Measurements from ENCODE around the gene STK39. TPM values are rescaled to one million over a fixed set of nuclear protein-coding genes. Genes with fewer than 3 reads are reported as not detected.

The STK39 gene
- total RNA-seq, 1 donor from 2014 or later: 14.3 TPM

- peaks cover 4% of the 10 kb centered on the region for H3K27me3 Mint-ChIP-seq (ENCODE audit: unreplicated experiment)
- no peak overlapping the region for H3K27ac Mint-ChIP-seq (ENCODE audit: unreplicated experiment)
These were observed 281.3 kb downstream of the STK39 start for GRCh38 chr2:167965907-167966761.

GRCh38 chr2:167964650-167965413, 282.6 kb downstream of the STK39 start:
- H3K4me3 Mint-ChIP-seq (ENCODE audit: unreplicated experiment): no peak overlapping the region
- no peak overlapping the region for H3K27ac Mint-ChIP-seq (ENCODE audit: unreplicated experiment)
- peaks cover 8% of the 10 kb centered on the region for H3K36me3 Mint-ChIP-seq (ENCODE audit: low read depth, unreplicated experiment)
- TF ChIP-seq CTCF (IDR thresholded peaks at IDR 0.05; ENCODE audit: unreplicated experiment): peak; percentile 38
- H3K27me3 Mint-ChIP-seq (ENCODE audit: unreplicated experiment): peaks cover 4% of the 10 kb centered on the region
- no peaks in the 10 kb centered on the region for H3K9me3 Mint-ChIP-seq (ENCODE audit: unreplicated experiment)
- no peak for DNase-seq (ENCODE audit: low spot score)
- no peaks in the 10 kb centered on the region for H3K4me1 Mint-ChIP-seq (ENCODE audit: unreplicated experiment)

More at GRCh38 chr2:167965907-167966761, 281.3 kb downstream of the STK39 start:
- no peak for DNase-seq (ENCODE audit: low spot score)
- Mint-ChIP-seq H3K4me3 (ENCODE audit: unreplicated experiment) (no peak overlapping the region), H3K9me3 (ENCODE audit: unreplicated experiment) (no peaks in the 10 kb centered on the region), H3K36me3 (ENCODE audit: low read depth, unreplicated experiment) (peaks cover 21% of the 10 kb centered on the region), H3K4me1 (ENCODE audit: unreplicated experiment) (no peaks in the 10 kb centered on the region)
- no peak for TF ChIP-seq CTCF (IDR thresholded peaks at IDR 0.05; ENCODE audit: unreplicated experiment)

GRCh38 chr2:167963899-167964649, 283.3 kb downstream of the STK39 start:
- no peaks in the 10 kb centered on the region for H3K9me3 Mint-ChIP-seq (ENCODE audit: unreplicated experiment)
- no peak for TF ChIP-seq CTCF (IDR thresholded peaks at IDR 0.05; ENCODE audit: unreplicated experiment)
- H3K4me1 Mint-ChIP-seq (ENCODE audit: unreplicated experiment): no peaks in the 10 kb centered on the region
- no peak for DNase-seq (ENCODE audit: low spot score)
- H3K36me3 Mint-ChIP-seq (ENCODE audit: low read depth, unreplicated experiment): peaks cover under 1% of the 10 kb centered on the region
- no peak overlapping the region for H3K4me3 Mint-ChIP-seq (ENCODE audit: unreplicated experiment)
- peaks cover 4% of the 10 kb centered on the region for H3K27me3 Mint-ChIP-seq (ENCODE audit: unreplicated experiment)
- H3K27ac Mint-ChIP-seq (ENCODE audit: unreplicated experiment): no peak overlapping the region

GRCh38 chr2:167962436-167963226, 284.8 kb downstream of the STK39 start:
- H3K36me3 Mint-ChIP-seq (ENCODE audit: low read depth, unreplicated experiment): no peaks in the 10 kb centered on the region

More at GRCh38 chr2:167962436-167963226, 284.8 kb downstream of the STK39 start:
- no peak for DNase-seq (ENCODE audit: low spot score)
- H3K27ac Mint-ChIP-seq (ENCODE audit: unreplicated experiment): no peak overlapping the region
- H3K4me3 Mint-ChIP-seq (ENCODE audit: unreplicated experiment): no peak overlapping the region
- no peak for TF ChIP-seq CTCF (IDR thresholded peaks at IDR 0.05; ENCODE audit: unreplicated experiment)
- H3K27me3 Mint-ChIP-seq (ENCODE audit: unreplicated experiment): peaks cover 4% of the 10 kb centered on the region
- H3K4me1 Mint-ChIP-seq (ENCODE audit: unreplicated experiment): no peaks in the 10 kb centered on the region
- no peaks in the 10 kb centered on the region for H3K9me3 Mint-ChIP-seq (ENCODE audit: unreplicated experiment)
